Adipose tissue (tissue), 3 donors: ENCODE data around the gene TNFRSF9. TPM values are rescaled to one million over a fixed set of nuclear protein-coding genes. Genes with fewer than 3 reads are reported as not detected.
"Not testable (repeated sequence)": the region's sequence is repeated elsewhere in the genome, so short reads cannot be mapped to it uniquely, and the experiment has no call there.

ENCODE experiments used
- H3K27ac ChIP-seq: one replicate; pipeline ENCODE4 v1.5.1; 2013; ENCODE audit warnings: low read depth, low read length
- WGBS, 3 donors: extraction: QIAGEN DNeasy Blood & Tissue Kit; methylation state at CpG; one replicate each; pipeline ENCODE4 v1.1.7; 2013; 5-methylcytosine and 5-hydroxymethylcytosine counted together
- polyA plus RNA-seq, 3 donors: library from polyadenylated mRNA; stranded (reverse); fragments of 200-250 nt; gene quantifications; one replicate each; pipeline ENCODE4 v1.2.3, GENCODE V29; 2013
- donor health status: healthy with polysubstance abuse.
- donor health status: Bipolar disorder and iron deficiency.
- donor health status: healthy.

TNFRSF9 gene
- polyA plus RNA-seq, 3 donors, result 0.21 to 0.22 TPM; not detected in 1

DNA sequence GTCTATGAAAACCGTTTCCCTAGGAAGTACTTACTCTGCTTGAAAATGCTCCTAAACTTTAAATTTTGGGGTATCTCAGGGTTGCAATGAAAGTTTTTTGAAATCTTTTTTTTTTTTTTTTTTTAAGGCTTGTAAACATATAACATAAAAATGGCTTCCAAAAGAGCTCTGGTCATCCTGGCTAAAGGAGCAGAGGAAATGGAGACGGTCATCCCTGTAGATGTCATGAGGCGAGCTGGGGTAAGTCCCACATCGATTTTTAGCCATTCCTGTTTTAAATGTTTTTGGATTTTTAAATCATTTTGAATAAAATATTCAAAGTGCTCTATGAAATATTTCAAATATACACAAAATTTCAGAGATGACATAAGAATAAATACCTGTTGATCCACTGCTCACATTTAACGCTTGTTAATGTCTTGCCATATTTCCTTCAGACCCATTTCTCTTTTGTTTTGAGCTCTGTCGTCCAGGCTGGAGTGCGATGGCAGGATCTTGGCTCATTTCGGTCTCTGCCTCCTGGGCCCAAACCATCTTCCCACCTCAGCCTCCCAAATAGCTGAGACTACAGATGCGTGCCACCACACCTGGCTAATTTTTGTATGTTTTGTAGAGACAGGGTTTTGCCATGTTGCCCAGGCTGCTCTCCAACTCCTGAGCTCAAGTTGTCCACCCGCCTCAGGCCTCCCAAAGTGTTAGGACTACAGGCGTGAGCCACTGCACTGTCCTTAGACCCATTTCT lies 22.2 kb upstream of the TNFRSF9 start:
- no peak overlapping the region for H3K27ac ChIP-seq
- WGBS, 3 donors, result 84 to 87% (median 84%) methylated on average over 11 of the region's 11 CpGs

DNA sequence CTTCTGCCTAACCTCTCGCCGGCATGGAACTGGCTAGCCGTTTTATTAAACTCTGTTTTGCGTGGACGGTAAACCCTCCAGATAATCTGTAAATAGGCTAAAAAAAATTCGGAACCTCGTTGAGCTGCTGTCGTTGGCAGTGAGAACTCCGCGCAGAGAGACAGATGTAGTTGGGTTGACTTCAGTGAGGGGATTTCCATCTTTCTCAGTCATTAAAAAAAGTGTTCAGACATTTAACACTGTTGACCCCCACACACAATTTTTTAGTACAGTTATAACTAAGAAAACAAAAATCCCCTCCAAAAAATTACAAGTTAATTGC lies 21.3 kb upstream of the TNFRSF9 start:
- WGBS, 3 donors, result 0% methylated on average over 10 of the region's 10 CpGs
- peak overlapping the region; percentile 73 for H3K27ac ChIP-seq

DNA sequence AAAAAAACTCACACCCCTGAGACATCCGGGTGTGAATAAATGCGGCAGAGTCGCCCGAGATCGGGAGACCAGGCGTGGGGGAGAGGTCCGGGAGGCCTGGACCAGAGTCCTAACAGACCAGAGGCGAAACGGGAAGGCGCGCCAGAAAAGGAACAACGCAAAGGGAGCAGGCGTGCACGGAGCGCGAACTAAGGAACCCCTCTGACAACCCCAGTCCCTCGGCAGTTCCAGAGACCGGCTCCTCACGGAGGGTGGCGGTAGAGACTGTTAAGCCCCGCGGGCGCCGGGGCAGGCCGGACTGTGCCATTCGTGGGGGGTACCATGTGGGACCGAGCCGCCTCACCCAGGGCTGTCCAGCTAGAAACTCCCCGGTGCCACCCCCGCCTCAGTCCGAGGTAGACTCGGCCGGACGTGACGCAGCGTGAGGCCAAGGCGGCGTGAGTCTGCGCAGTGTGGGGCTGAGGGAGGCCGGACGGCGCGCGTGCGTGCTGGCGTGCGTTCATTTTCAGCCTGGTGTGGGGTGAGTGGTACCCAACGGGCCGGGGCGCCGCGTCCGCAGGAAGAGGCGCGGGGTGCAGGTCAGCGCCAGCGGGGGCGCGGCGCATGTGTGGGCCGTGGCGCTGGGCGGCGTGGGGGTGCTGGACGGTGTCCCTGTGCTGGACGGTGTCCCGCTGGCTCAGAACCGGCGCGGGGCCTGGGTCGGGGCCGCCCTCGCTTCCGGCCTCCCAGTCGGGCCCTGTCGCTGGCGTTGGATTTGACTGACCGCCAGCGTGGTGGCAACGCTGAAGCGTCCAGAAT lies 20.8 kb upstream of the TNFRSF9 start, which contains the start of gene PARK7:
Gene PARK7 (plus strand): TSS at position 496 of the 798 bp plus-strand sequence. CDS start 1,075 bp downstream, outside the sequence.
- WGBS, 3 donors, result 0 to 1% (median 1%) methylated on average over 78 to 81 of the region's 81 CpGs
- peak within 1 kb of the TSS; percentile 73 for H3K27ac ChIP-seq

DNA sequence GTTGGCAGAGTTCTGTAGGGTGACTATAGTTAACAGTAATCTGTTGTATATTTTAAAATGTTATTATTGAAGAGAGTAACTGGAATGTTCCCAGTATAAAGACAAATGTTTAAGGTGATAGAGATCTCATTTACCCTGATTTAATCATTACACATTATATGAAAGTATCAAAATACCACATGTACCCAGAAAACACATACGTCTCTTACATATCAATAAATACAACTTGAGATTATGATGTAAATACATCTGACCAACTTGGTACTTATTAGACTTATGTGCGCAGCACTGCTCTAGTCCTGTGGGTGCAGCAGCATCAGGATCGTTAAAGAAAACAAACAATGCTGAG lies 20.2 kb upstream of the TNFRSF9 start:
- 0 to 2% (median 0%) methylated on average over 3 of the region's 3 CpGs for WGBS, 3 donors
- H3K27ac ChIP-seq, result peak overlapping the region; percentile 73

DNA sequence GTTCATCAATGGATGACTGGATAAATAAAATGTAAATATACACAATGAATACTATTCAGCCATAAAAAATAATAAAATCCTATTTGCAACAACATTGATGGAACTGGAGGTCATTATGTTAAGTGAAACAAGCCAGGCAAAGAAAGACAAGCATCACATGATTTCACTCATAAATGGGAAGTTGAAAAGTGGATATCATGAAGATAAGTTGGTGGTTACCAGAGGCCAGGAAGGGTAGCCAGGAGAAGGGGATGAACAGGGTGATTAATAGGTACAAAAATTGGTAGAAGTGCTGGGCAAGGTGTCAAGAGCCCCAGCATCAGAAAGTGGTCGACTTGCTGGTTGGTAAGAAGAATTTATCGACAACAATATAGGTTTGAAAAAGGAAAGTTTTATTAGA lies 19.5 kb upstream of the TNFRSF9 start:
- no peak overlapping the region for H3K27ac ChIP-seq
- 81 to 89% (median 88%) methylated on average over 2 of the region's 2 CpGs for WGBS, 3 donors

DNA sequence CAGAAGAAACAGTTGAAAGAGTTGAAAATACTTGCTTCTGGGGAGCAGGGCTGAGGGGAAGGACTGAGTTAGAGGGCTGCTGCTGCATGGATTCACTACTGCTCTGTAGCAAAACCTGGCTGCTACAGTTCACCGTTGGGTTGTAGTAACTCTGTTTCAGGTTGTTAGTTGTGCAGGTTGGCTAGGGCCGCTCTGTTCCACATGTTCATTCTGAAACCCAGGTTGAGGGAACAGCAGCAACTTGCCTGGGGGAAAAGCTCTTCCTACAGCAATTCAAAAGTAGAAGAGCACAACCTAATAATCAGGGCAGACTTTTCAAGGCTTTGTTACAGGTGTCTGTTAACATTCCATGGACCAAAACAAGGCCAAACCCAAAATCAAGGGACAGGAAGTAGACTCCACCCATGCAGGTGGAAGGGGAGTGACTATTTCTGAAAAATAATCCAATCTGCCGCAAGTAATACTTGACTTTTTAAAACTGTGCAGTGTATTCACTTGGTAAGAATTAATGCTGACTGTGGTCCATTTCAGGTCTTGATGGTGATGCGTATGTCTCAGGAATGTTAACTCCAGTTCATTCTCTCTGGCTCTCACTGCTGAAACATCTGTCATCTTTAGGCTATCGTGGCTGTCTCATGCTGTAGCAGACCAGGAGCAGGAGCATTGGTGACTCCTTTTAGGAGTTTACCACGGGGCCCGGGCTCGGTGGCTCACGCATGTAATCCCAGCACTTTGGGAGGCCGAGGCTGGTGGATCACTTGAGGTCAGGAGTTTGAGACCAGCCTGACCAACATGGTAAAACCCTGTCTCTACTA lies 15.8 kb upstream of the TNFRSF9 start:
- WGBS, 3 donors, result 82 to 88% (median 86%) methylated on average over 10 of the region's 10 CpGs
- H3K27ac ChIP-seq, result no peak overlapping the region

DNA sequence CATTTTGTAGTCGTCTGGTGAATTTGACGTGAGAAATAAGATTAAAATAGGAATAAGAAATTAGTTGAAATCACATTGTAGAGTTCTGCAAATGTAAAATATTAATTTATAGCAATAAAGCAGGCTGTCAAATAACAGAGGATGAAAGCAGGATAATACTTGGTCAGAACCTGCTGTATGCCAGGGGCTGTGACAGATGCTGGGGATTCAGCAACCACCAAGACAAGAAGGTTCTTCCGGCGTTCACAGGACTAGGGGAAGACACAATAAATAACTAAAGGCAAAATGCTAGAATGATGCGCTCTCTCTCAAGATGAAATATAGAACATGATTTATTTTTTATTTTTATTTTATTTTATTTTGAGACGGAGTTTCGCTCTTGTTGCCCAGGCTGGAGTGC lies 14.0 kb upstream of the TNFRSF9 start:
- 66 to 72% (median 71%) methylated on average over 7 of the region's 7 CpGs for WGBS, 3 donors
- H3K27ac ChIP-seq, result no peak overlapping the region

GRCh38 chr1:7953850-7954609 lies 13.4 kb upstream of the TNFRSF9 start:
- 1% methylated on average over 63 to 65 of the region's 65 CpGs for WGBS, 3 donors
- peak overlapping the region; percentile 69 for H3K27ac ChIP-seq

GRCh38 chr1:7952791-7953190 lies 12.2 kb upstream of the TNFRSF9 start:
- H3K27ac ChIP-seq, result not testable (repeated sequence)
- WGBS, 3 donors, result 93 to 100% (median 97%) methylated on average over 3 to 26 of the region's 30 CpGs

GRCh38 chr1:7948960-7949359 lies 8.3 kb upstream of the TNFRSF9 start:
- 68 to 74% (median 69%) methylated on average over 5 of the region's 5 CpGs for WGBS, 3 donors
- no peak overlapping the region for H3K27ac ChIP-seq

DNA sequence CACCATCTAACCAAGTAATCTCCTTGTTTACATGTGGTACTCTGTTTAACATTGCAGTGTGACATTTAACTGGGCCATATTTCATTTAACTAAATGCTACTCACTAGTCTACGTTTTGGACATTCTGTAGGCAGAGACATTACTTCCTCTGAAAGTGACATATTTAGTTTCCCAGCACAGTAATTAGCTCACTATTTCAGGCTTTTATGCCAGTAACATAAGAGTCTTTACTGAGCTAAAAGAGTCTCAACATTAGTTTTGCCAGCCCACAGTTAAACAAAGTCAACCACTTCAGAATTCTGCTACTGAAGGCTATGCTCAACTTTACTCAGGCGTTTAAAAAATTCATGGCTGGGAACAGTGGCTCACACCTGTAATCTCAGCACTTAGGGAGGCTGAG lies 2.6 kb upstream of the TNFRSF9 start:
- WGBS, 3 donors, result 54 to 71% (median 65%) methylated on average over 2 of the region's 2 CpGs
- H3K27ac ChIP-seq, result no peak overlapping the region

- WGBS, 3 donors, result 6 to 7% (median 6%) methylated on average over 35 to 40 of the region's 40 CpGs
- no peak overlapping the region for H3K27ac ChIP-seq
Observed at GRCh38 chr1:7942214-7942921, 1.7 kb upstream of the TNFRSF9 start.

- no peak overlapping the region for H3K27ac ChIP-seq
- WGBS, 3 donors, result 57 to 77% (median 59%) methylated on average over 9 of the region's 9 CpGs
Observed at GRCh38 chr1:7941437-7941793, 776 bp upstream of the TNFRSF9 start.

- WGBS, 3 donors, result 45 to 78% (median 52%) methylated on average over 3 of the region's 3 CpGs
- no peak overlapping the region for H3K27ac ChIP-seq
Observed at GRCh38 chr1:7940034-7940433, 605 bp downstream of the TNFRSF9 start.

DNA sequence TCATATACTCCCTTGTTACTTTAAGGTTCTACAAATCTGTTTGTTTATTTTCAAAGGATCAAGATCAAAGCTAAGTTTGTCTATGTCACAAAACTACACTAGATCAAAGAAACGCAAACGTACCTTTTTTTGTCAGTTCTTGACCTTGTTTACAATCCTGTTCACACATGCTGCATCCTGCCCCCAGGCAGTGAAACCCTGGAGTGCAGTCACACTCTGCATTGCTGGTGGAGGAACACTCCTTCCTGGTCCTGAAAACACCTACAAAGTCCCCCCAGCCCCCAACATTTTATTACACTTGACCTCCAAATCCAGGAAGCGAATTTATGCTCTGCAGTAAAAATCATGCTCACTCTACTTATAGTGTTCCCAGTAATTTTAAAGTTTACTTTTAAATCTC lies 2.6 kb downstream of the TNFRSF9 start:
- WGBS, 3 donors, result 35 to 77% (median 64%) methylated on average over 3 of the region's 3 CpGs

GRCh38 chr1:7932524-7933138 lies 8.0 kb downstream of the TNFRSF9 start:
- no peak overlapping the region for H3K27ac ChIP-seq
- 59 to 82% (median 73%) methylated on average over 15 of the region's 15 CpGs for WGBS, 3 donors

More for the DNA sequence above, 2.6 kb downstream of the TNFRSF9 start:
- H3K27ac ChIP-seq, result no peak overlapping the region

DNA sequence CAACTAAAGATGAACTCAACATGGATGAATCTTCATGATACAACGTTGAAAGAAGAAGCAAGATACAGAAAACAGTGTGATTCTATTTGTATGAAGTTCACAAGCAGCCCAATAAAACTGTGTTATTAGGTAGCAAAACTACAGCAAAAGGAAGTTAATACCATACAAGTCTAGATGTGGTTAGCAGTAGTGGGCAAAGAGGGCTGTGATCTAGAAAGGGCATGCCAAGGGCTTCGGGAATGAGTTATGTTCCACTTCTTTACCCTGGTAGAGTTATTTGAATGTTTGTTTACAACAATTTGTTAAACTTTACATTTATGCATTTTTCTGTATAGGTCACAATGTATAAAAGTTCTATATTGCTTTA lies 9.2 kb downstream of the TNFRSF9 start:
- 56 to 64% (median 59%) methylated on average over 2 of the region's 2 CpGs for WGBS, 3 donors
- H3K27ac ChIP-seq, result no peak overlapping the region
